IMR-90 (cell line): Measurements from ENCODE around the gene FEM1A. TPM values are rescaled to one million over a fixed set of nuclear protein-coding genes. Genes with fewer than 3 reads are reported as not detected.

Source experiments
- ATAC-seq: fragments of 200-7000 bp; cut with Tn5 transposase; 2 replicates; pipeline ENCODE4 v1.9.1; 2020; ENCODE audit warnings: low read depth, mild to moderate bottlenecking, moderate library complexity
- BruUV-seq: library from RNA; stranded (reverse); fragments of 400-500 nt; replicated peaks from 2 replicates; lab custom pipeline; 2021; lab: Mats Ljungman, UMichigan
- CTCF ChIA-PET: fragments of 300-600 bp; formaldehyde crosslinking; extraction: SDS; loops from one replicate; lab custom pipeline; 2021; ENCODE audit warnings: antibody characterized with exemption; lab: Yijun Ruan, JAX
- POLR2A ChIA-PET: fragments of 300-600 bp; sonication (Branson Sonifier 250); formaldehyde crosslinking; loops from one replicate; lab custom pipeline; 2022; ENCODE audit warnings: antibody characterized with exemption; ENCODE audit not compliant: unreplicated experiment; lab: Charles Lee
- DNase-seq: peaks from one replicate; pipeline ENCODE4 v3.0.0; 2013
- H2AFZ ChIP-seq: replicated peaks from 2 replicates; pipeline ENCODE3; 2013; ENCODE audit warnings: low read length, mild to moderate bottlenecking; ENCODE audit not compliant: poor library complexity
- H2AK5ac ChIP-seq: 2 replicates; pipeline ENCODE4 v1.6.1; 2013; ENCODE audit warnings: low read depth, low read length, inconsistent platforms
- H2AK9ac ChIP-seq: replicated peaks from 2 replicates; pipeline ENCODE3; 2013; ENCODE audit warnings: mild to moderate bottlenecking, low read depth, low read length, moderate library complexity; ENCODE audit not compliant: poor library complexity
- H2BK120ac ChIP-seq: 2 replicates; pipeline ENCODE4 v1.6.1; 2013; ENCODE audit warnings: low read depth, low read length, inconsistent platforms
- H2BK15ac ChIP-seq: 3 replicates; pipeline ENCODE4 v1.6.1; 2013; ENCODE audit warnings: low read depth, low read length, inconsistent platforms
- H2BK20ac ChIP-seq: 2 replicates; pipeline ENCODE4 v1.6.1; 2013; ENCODE audit warnings: low read depth, mild to moderate bottlenecking, inconsistent platforms, low read length, moderate library complexity
- H2BK5ac ChIP-seq: 2 replicates; pipeline ENCODE4 v1.6.1; 2013; ENCODE audit warnings: mild to moderate bottlenecking, low read depth, low read length, inconsistent platforms; ENCODE audit not compliant: poor library complexity, severe bottlenecking
- H3K14ac ChIP-seq: replicated peaks from 2 replicates; pipeline ENCODE4 v1.6.1; 2013; ENCODE audit warnings: low read depth, low read length, inconsistent platforms
- H3K18ac ChIP-seq: 2 replicates; pipeline ENCODE4 v1.6.1; 2013; ENCODE audit warnings: low read depth, low read length, control low read depth
- H3K23ac ChIP-seq: 2 replicates; pipeline ENCODE4 v1.6.1; 2013; ENCODE audit warnings: low read depth, low read length, inconsistent platforms
- H3K27ac ChIP-seq: 2 replicates; pipeline ENCODE4 v1.5.1; 2013; ENCODE audit warnings: mild to moderate bottlenecking, control low read depth, low read length; ENCODE audit not compliant: insufficient read depth
- H3K27me3 ChIP-seq: 2 replicates; pipeline ENCODE4 v1.6.1; 2013; ENCODE audit warnings: low read length; ENCODE audit not compliant: control insufficient read depth, insufficient read depth
- H3K36me3 ChIP-seq: 2 replicates; pipeline ENCODE4 v1.6.1; 2013; ENCODE audit warnings: low read length, mixed read lengths; ENCODE audit not compliant: control insufficient read depth, insufficient read depth
- H3K4ac ChIP-seq: 2 replicates; pipeline ENCODE4 v1.6.1; 2013; ENCODE audit warnings: low read depth, low read length, inconsistent platforms
- H3K4me1 ChIP-seq: 2 replicates; pipeline ENCODE4 v1.6.1; 2013; ENCODE audit warnings: low read length, mixed read lengths; ENCODE audit not compliant: control insufficient read depth, insufficient read depth
- H3K4me2 ChIP-seq: 2 replicates; pipeline ENCODE4 v1.6.1; 2013; ENCODE audit warnings: low read depth, mild to moderate bottlenecking, control low read depth, low read length, moderate library complexity
- H3K4me3 ChIP-seq: 2 replicates; pipeline ENCODE4 v1.5.1; 2013; ENCODE audit warnings: low read depth, mild to moderate bottlenecking, control low read depth, low read length, moderate library complexity; ENCODE audit not compliant: insufficient read depth
- H3K56ac ChIP-seq: 2 replicates; pipeline ENCODE4 v1.6.1; 2013; ENCODE audit warnings: low read length, inconsistent platforms; ENCODE audit not compliant: insufficient read depth; ENCODE audit errors: extremely low read depth
- H3K79me1 ChIP-seq, 2 experiments: 2 replicates each; pipeline ENCODE4 v1.6.1; 2013; ENCODE audit warnings: low read length in 2 of 2, inconsistent platforms in 1 of 2, low read depth in 1 of 2
- H3K9ac ChIP-seq: 2 replicates; pipeline ENCODE4 v1.6.1; 2013; ENCODE audit warnings: low read depth, low read length, control low read depth
- H3K9me1 ChIP-seq: 2 replicates; pipeline ENCODE4 v1.6.1; 2013; ENCODE audit warnings: low read length, inconsistent platforms; ENCODE audit not compliant: insufficient read depth
- H3K9me3 ChIP-seq: 2 replicates; pipeline ENCODE4 v1.6.1; 2013; ENCODE audit warnings: low read length; ENCODE audit not compliant: control insufficient read depth, insufficient read depth
- H4K20me1 ChIP-seq: 2 replicates; pipeline ENCODE4 v1.6.1; 2013; ENCODE audit warnings: low read length, inconsistent platforms; ENCODE audit not compliant: insufficient read depth
- H4K5ac ChIP-seq: 2 replicates; pipeline ENCODE4 v1.6.1; 2013; ENCODE audit warnings: mild to moderate bottlenecking, low read depth, low read length, control low read depth
- H4K8ac ChIP-seq, 2 experiments: 2 replicates each; pipeline ENCODE4 v1.6.1; 2013; ENCODE audit warnings: low read depth in 2 of 2, low read length in 2 of 2, control low read depth in 1 of 2, inconsistent platforms in 1 of 2
- H4K91ac ChIP-seq: 2 replicates; pipeline ENCODE4 v1.6.1; 2013; ENCODE audit warnings: low read depth, low read length, inconsistent platforms; ENCODE audit not compliant: insufficient read depth
- BHLHE40 ChIP-seq: fragments of 150-350 bp; IDR thresholded peaks from 2 replicates; pipeline ENCODE4 v1.6.1; 2016; ENCODE audit warnings: mild to moderate bottlenecking, low read depth, low read length
- CEBPB ChIP-seq: IDR thresholded peaks from 2 replicates; pipeline ENCODE4 v1.6.1; 2012; ENCODE audit warnings: low read depth, low read length, improper control_type of control experiment
- CHD1 ChIP-seq: IDR thresholded peaks from 2 replicates; pipeline ENCODE4 v1.6.1; 2012; ENCODE audit warnings: low read depth, low read length, improper control_type of control experiment
- FOS ChIP-seq: fragments of 150-350 bp; IDR thresholded peaks from 2 replicates; pipeline ENCODE4 v1.6.1; 2016; ENCODE audit warnings: low read depth, low read length
- MAFK ChIP-seq: IDR thresholded peaks from 2 replicates; pipeline ENCODE4 v1.6.1; 2012; ENCODE audit warnings: low read depth, low read length, improper control_type of control experiment
- MAZ ChIP-seq: IDR thresholded peaks from 2 replicates; pipeline ENCODE4 v1.6.1; 2012; ENCODE audit warnings: low read depth, mild to moderate bottlenecking, low read length, improper control_type of control experiment, moderate library complexity, borderline replicate concordance
- NFE2L2 ChIP-seq: fragments of 150-350 bp; IDR thresholded peaks from 2 replicates; pipeline ENCODE4 v1.6.1; 2016; ENCODE audit warnings: low read depth, mild to moderate bottlenecking, low read length
- RAD21 ChIP-seq: IDR thresholded peaks from 2 replicates; pipeline ENCODE4 v1.6.1; 2012; ENCODE audit warnings: low read length, improper control_type of control experiment
- RCOR1 ChIP-seq: IDR thresholded peaks from 2 replicates; pipeline ENCODE4 v1.6.1; 2012; ENCODE audit warnings: mild to moderate bottlenecking, low read length, improper control_type of control experiment; ENCODE audit not compliant: insufficient replicate concordance
- RFX5 ChIP-seq: IDR thresholded peaks from 2 replicates; pipeline ENCODE4 v1.8.0; 2012; ENCODE audit warnings: low read depth, mild to moderate bottlenecking, low read length, moderate library complexity
- SMC3 ChIP-seq: fragments of 150-350 bp; IDR thresholded peaks from 2 replicates; pipeline ENCODE4 v1.6.1; 2016; ENCODE audit warnings: low read depth, mild to moderate bottlenecking, antibody characterized with exemption, low read length, moderate library complexity
- WGBS, 2 experiments: methylation state at CpG; one replicate each; pipeline versions ENCODE4 v1.1.5 to v1.1.7; 2013; ENCODE audit warnings: missing lambda C conversion rate in 2 of 2; ENCODE audit not compliant: insufficient read length in 1 of 2; ENCODE audit errors: extremely low coverage in 2 of 2; 5-methylcytosine and 5-hydroxymethylcytosine counted together
- dilution Hi-C: fragments of 300-500 bp; cut with HindIII; formaldehyde crosslinking; loops from one replicate; pipeline ENCODE4 v1.14.3; 2018; ENCODE audit warnings: low sequenced_read_pairs; ENCODE audit not compliant: unreplicated experiment
- in situ Hi-C: fragments of 300-500 bp; cut with MboI; formaldehyde crosslinking; loops from 3 replicates; pipeline ENCODE4 v1.14.3; 2019; ENCODE audit warnings: low sequenced_read_pairs, inconsistent platforms, mixed read lengths
- intact Hi-C: fragments of 100-400 bp; cut with micrococcal nuclease; formaldehyde crosslinking; loops from 2 replicates; pipeline ENCODE4 v1.10.0; 2022
- polyA plus RNA-seq, 3 experiments: library from polyadenylated mRNA; depleted of rRNA; stranded (reverse); fragments of >200 nt; gene quantifications; 2 replicates each; pipeline ENCODE4 v1.2.3, GENCODE V29; 2012; ENCODE audit warnings: low replicate concordance in 1 of 3
- total RNA-seq: library from RNA; depleted of rRNA; stranded (reverse); fragments of >200 nt; gene quantifications from 2 replicates; pipeline ENCODE4 v1.2.3, GENCODE V29; 2012
- TF ChIP-seq, protein P1 (sequence below): conservative IDR thresholded peaks from 2 replicates; pipeline ENCODE4 v1.5.1; 2012; ENCODE audit warnings: mild to moderate bottlenecking, low read depth, low read length, improper control_type of control experiment
- TF ChIP-seq, protein P2 (sequence below): fragments of 150-350 bp; IDR thresholded peaks from 2 replicates; pipeline ENCODE4 v1.6.1; 2016; ENCODE audit warnings: low read depth, mild to moderate bottlenecking, low read length, moderate library complexity, borderline replicate concordance

Gene FEM1A
- total and polyA plus RNA-seq, 2 of the 4 experiments (the other 2 are of a cell fraction) = 5.3 to 8.8 TPM

DNA sequence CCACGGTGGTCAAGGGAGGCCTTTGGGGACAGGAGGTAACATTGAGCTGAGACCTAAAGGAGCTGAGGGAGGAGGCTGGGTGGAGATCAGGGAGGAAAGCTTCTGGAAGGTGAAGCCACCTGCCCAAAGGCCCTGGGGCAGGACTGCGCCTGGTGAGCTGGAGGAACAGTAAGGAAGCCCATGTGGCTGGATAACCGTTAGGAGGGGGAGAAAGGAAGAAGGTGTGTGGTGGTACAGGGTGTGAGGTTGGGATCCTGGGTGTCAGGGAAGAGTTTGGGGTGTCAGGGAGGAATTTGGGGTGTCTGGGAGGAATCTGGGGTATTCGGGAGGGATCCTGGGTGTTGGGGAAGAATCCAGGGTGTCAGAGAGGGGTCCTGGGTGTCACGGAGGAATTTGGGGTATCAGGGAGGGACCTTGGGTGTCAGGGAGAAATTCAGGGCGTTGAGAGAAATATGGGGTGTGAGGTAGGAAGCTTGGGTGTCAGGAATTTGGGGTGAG is 39.3 kb downstream of the FEM1A start:
- Histone ChIP-seq H3K4me1 (peaks cover 11% of the 10 kb centered on the region), H3K27me3 (no peaks in the 10 kb centered on the region), H3K36me3 (no peaks in the 10 kb centered on the region), H3K27ac (peak overlapping the region; percentile 87), H3K4me2 (peak overlapping the region; percentile 100), H2BK15ac (peak overlapping the region; percentile 32; the same call in 1 of the 3 replicates), H3K56ac (peak overlapping the region; percentile 71), H3K4me3 (peak overlapping the region; percentile 98), H2BK5ac (peak overlapping the region; percentile 76), H4K8ac (peak overlapping the region; percentile 84 to 86), H2AK5ac (peak overlapping the region; percentile 89), H3K9me3 (no peaks in the 10 kb centered on the region), H3K14ac (peak overlapping the region; percentile 99), H3K9me1 (peaks cover 10% of the 10 kb centered on the region), H4K91ac (peak overlapping the region; percentile 89), H2BK120ac (peak overlapping the region; percentile 61), H2AFZ (peak overlapping the region; percentile 99), H3K79me1 (peaks cover 19 to 40% of the 10 kb centered on the region in 2 experiments), H3K23ac (peak overlapping the region; percentile 96), H3K9ac (peak overlapping the region; percentile 100), H4K5ac (peak overlapping the region; percentile 85; the same call in 1 of the 2 replicates), H2BK20ac (peak overlapping the region; percentile 18; the same call in 1 of the 2 replicates), H4K20me1 (peaks cover 20% of the 10 kb centered on the region; the same call in 1 of the 2 replicates), H3K4ac (peak overlapping the region; percentile 99), H3K18ac (peak overlapping the region; percentile 85; the same call in 1 of the 2 replicates), H2AK9ac (peak overlapping the region; percentile 99)
- dilution Hi-C loops (no loop called here), in situ Hi-C loops (no loop called here), intact Hi-C loops (no loop called here)
- DNase-seq = no peak
- ATAC-seq = no peak
- ChIA-PET POLR2A (interaction anchor here (0.6 kb wide), 1 partner anchor 11 kb away, joined by 9 read pairs; no protein-coding TSS in a partner anchor), CTCF (no interaction called here)
- no peak for TF ChIP-seq SMC3
- no peak for TF ChIP-seq MAZ
- TF ChIP-seq BHLHE40 = no peak
- TF ChIP-seq, protein P1, sequence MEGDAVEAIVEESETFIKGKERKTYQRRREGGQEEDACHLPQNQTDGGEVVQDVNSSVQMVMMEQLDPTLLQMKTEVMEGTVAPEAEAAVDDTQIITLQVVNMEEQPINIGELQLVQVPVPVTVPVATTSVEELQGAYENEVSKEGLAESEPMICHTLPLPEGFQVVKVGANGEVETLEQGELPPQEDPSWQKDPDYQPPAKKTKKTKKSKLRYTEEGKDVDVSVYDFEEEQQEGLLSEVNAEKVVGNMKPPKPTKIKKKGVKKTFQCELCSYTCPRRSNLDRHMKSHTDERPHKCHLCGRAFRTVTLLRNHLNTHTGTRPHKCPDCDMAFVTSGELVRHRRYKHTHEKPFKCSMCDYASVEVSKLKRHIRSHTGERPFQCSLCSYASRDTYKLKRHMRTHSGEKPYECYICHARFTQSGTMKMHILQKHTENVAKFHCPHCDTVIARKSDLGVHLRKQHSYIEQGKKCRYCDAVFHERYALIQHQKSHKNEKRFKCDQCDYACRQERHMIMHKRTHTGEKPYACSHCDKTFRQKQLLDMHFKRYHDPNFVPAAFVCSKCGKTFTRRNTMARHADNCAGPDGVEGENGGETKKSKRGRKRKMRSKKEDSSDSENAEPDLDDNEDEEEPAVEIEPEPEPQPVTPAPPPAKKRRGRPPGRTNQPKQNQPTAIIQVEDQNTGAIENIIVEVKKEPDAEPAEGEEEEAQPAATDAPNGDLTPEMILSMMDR = no peak
- no peak for TF ChIP-seq CHD1
- TF ChIP-seq MAFK = no peak
- TF ChIP-seq RFX5 = no peak
- TF ChIP-seq RCOR1 = no peak
- TF ChIP-seq FOS = no peak
- no peak for TF ChIP-seq RAD21
- TF ChIP-seq CEBPB = no peak
- no peak for TF ChIP-seq NFE2L2
- TF ChIP-seq, protein P2, sequence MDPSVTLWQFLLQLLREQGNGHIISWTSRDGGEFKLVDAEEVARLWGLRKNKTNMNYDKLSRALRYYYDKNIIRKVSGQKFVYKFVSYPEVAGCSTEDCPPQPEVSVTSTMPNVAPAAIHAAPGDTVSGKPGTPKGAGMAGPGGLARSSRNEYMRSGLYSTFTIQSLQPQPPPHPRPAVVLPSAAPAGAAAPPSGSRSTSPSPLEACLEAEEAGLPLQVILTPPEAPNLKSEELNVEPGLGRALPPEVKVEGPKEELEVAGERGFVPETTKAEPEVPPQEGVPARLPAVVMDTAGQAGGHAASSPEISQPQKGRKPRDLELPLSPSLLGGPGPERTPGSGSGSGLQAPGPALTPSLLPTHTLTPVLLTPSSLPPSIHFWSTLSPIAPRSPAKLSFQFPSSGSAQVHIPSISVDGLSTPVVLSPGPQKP = no peak
- BruUV-seq = TSS peak; percentile 63
- 58% methylated on average over 3 of the region's 6 CpGs; no CpG with 5 or more reads in 1 of the 2 experiments for WGBS, 2 experiments
